ENCODE results near the gene KIF26B.
"Not testable (repeated sequence)": the region's sequence is repeated elsewhere in the genome, so short reads cannot be mapped to it uniquely, and the experiment has no call there.

The KIF26B gene

DNA sequence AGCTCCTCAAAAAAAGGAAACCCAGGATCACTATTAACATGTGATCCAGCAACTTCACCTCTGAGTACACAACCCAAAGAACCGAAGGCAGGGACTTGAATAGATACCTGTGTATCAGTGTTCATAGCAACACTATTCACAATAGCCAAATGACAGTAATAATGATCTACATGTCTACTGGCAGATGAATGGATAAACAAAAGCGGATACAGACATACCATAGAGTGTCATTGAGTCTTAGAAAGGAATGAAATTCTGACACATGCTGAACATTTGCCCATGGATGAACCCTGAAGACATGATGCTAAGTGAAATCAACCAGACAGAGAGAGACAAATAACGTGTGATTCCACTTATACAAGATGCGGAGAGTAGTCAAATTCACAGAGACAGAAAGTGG lies 564.2 kb downstream of the KIF26B start:
- Histone ChIP-seq H3K9me3 (ENCODE audit: low read length) (no peaks in the 10 kb centered on the region), H2AFZ (ENCODE audit: low read length) (no peak overlapping the region), H3K36me3 (ENCODE audit: insufficient read depth, low read length) (no peaks in the 10 kb centered on the region), H3K4me2 (ENCODE audit: low read length) (no peak overlapping the region), H3F3A (ENCODE audit: insufficient read depth, low read length) (no peaks in the 10 kb centered on the region), H4K20me1 (ENCODE audit: insufficient read depth, low read length) (no peaks in the 10 kb centered on the region), H3K4me3 (ENCODE audit: low read depth, low read length, poor library complexity, severe bottlenecking) (no peak overlapping the region), H3K79me2 (ENCODE audit: insufficient read depth, low read length) (no peaks in the 10 kb centered on the region), H3K27me3 (ENCODE audit: insufficient read depth, low read length) (no peaks in the 10 kb centered on the region), H3K9me2 (ENCODE audit: low read depth, low read length) (no peaks in the 10 kb centered on the region), H3K27ac (ENCODE audit: low read depth, low read length, poor library complexity, severe bottlenecking) (no peak overlapping the region), H3K9ac (ENCODE audit: low read length) (no peak overlapping the region), H3K4me1 (ENCODE audit: insufficient read depth, low read length, severe bottlenecking) (no peaks in the 10 kb centered on the region)
- TF ChIP-seq, protein P1, sequence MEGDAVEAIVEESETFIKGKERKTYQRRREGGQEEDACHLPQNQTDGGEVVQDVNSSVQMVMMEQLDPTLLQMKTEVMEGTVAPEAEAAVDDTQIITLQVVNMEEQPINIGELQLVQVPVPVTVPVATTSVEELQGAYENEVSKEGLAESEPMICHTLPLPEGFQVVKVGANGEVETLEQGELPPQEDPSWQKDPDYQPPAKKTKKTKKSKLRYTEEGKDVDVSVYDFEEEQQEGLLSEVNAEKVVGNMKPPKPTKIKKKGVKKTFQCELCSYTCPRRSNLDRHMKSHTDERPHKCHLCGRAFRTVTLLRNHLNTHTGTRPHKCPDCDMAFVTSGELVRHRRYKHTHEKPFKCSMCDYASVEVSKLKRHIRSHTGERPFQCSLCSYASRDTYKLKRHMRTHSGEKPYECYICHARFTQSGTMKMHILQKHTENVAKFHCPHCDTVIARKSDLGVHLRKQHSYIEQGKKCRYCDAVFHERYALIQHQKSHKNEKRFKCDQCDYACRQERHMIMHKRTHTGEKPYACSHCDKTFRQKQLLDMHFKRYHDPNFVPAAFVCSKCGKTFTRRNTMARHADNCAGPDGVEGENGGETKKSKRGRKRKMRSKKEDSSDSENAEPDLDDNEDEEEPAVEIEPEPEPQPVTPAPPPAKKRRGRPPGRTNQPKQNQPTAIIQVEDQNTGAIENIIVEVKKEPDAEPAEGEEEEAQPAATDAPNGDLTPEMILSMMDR (IDR thresholded peaks at IDR 0.05; ENCODE audit: low read length), result no peak
- no peak for TF ChIP-seq EZH2 (IDR thresholded peaks at IDR 0.05; ENCODE audit: borderline replicate concordance, low read length)

DNA sequence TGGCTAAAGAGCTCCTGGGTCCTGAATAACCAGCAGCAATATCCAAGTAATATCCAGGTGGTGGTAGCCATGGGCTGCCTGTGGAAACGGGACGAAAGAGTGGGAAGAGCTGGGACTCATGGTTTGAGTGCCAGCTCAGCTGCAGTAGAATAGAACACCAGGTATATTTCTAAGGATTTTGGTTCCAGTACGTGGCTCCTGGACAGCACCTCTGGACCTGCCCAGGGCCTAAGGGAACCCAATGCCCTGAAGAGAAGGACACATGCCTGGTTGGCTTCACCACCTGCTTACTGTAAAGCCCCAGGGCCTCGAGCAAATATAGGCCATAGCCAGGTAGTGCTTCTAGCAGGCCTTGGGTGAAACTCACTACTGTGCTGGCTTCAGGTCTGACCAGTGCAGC lies 566.7 kb downstream of the KIF26B start:
- no peaks in the 10 kb centered on the region for H3K9me2 ChIP-seq (ENCODE audit: low read depth, low read length)
- H3K4me2 ChIP-seq (ENCODE audit: low read length), result no peak overlapping the region
- no peaks in the 10 kb centered on the region for H3K4me1 ChIP-seq (ENCODE audit: insufficient read depth, low read length, severe bottlenecking)
- no peaks in the 10 kb centered on the region for H3K27me3 ChIP-seq (ENCODE audit: insufficient read depth, low read length)
- no peaks in the 10 kb centered on the region for H3F3A ChIP-seq (ENCODE audit: insufficient read depth, low read length)
- TF ChIP-seq, protein P1 (IDR thresholded peaks at IDR 0.05; ENCODE audit: low read length), result no peak
- TF ChIP-seq EZH2 (IDR thresholded peaks at IDR 0.05; ENCODE audit: borderline replicate concordance, low read length), result no peak
- no peaks in the 10 kb centered on the region for H3K79me2 ChIP-seq (ENCODE audit: insufficient read depth, low read length)
- no peaks in the 10 kb centered on the region for H3K9me3 ChIP-seq (ENCODE audit: low read length)
- no peak overlapping the region for H3K9ac ChIP-seq (ENCODE audit: low read length)
- no peaks in the 10 kb centered on the region for H3K36me3 ChIP-seq (ENCODE audit: insufficient read depth, low read length)
- no peak overlapping the region for H3K27ac ChIP-seq (ENCODE audit: low read depth, low read length, poor library complexity, severe bottlenecking)
- H2AFZ ChIP-seq (ENCODE audit: low read length), result no peak overlapping the region
- no peaks in the 10 kb centered on the region for H4K20me1 ChIP-seq (ENCODE audit: insufficient read depth, low read length)
- no peak overlapping the region for H3K4me3 ChIP-seq (ENCODE audit: low read depth, low read length, poor library complexity, severe bottlenecking)

DNA sequence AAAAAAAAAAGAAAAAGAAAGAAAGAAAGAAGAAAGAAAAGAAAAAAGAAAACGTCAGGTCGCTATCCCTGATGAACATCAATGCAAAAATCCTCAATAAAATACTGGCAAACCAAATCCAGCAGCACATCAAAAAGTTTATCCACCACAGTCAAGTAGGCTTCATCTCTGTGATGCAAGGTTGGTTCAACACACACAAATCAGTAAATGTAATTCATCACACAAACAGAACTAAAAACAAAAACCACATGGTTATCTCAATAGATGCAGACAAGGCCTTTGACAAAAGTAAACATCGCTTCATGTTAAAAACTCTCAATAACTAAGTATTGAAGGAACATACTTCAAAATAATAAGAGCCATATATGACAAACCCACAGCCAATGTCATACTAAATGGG lies 573.2 kb downstream of the KIF26B start:
- H3K27me3 ChIP-seq (ENCODE audit: insufficient read depth, low read length); H3K4me1 ChIP-seq (ENCODE audit: insufficient read depth, low read length, severe bottlenecking); H3K9me3 ChIP-seq (ENCODE audit: low read length); H3K4me2 ChIP-seq (ENCODE audit: low read length); H3K4me3 ChIP-seq (ENCODE audit: low read depth, low read length, poor library complexity, severe bottlenecking); H2AFZ ChIP-seq (ENCODE audit: low read length); H4K20me1 ChIP-seq (ENCODE audit: insufficient read depth, low read length); H3K27ac ChIP-seq (ENCODE audit: low read depth, low read length, poor library complexity, severe bottlenecking); H3K79me2 ChIP-seq (ENCODE audit: insufficient read depth, low read length); H3K36me3 ChIP-seq (ENCODE audit: insufficient read depth, low read length); H3K9me2 ChIP-seq (ENCODE audit: low read depth, low read length); H3K9ac ChIP-seq (ENCODE audit: low read length); H3F3A ChIP-seq (ENCODE audit: insufficient read depth, low read length): not testable (repeated sequence)

DNA sequence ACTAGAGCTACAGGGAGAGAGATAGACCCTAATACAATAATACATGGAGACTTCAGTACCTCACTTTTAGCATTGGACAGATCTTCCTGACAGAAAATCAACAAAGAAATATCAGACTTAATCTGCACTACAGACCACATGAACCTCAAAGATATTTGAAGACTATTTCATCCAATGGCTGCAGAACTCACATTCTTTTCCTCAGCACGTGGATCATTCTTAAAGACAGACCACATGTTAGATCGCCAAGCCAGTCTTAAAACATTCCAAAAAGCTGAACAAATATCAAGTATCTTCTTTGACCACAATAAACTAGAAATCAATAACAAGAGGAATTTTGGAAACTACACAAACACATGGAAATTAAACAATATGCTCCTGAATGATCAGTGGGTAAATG lies 576.0 kb downstream of the KIF26B start:
- Histone ChIP-seq H3K4me3 (ENCODE audit: low read depth, low read length, poor library complexity, severe bottlenecking) (no peak overlapping the region), H3K79me2 (ENCODE audit: insufficient read depth, low read length) (no peaks in the 10 kb centered on the region), H3K9me3 (ENCODE audit: low read length) (no peaks in the 10 kb centered on the region), H3K4me2 (ENCODE audit: low read length) (no peak overlapping the region), H3K9ac (ENCODE audit: low read length) (no peak overlapping the region), H3K36me3 (ENCODE audit: insufficient read depth, low read length) (no peaks in the 10 kb centered on the region), H3F3A (ENCODE audit: insufficient read depth, low read length) (no peaks in the 10 kb centered on the region), H2AFZ (ENCODE audit: low read length) (no peak overlapping the region), H4K20me1 (ENCODE audit: insufficient read depth, low read length) (no peaks in the 10 kb centered on the region), H3K27ac (ENCODE audit: low read depth, low read length, poor library complexity, severe bottlenecking) (no peak overlapping the region), H3K4me1 (ENCODE audit: insufficient read depth, low read length, severe bottlenecking) (no peaks in the 10 kb centered on the region), H3K27me3 (ENCODE audit: insufficient read depth, low read length) (no peaks in the 10 kb centered on the region), H3K9me2 (ENCODE audit: low read depth, low read length) (no peaks in the 10 kb centered on the region)
- TF ChIP-seq, protein P1 (IDR thresholded peaks at IDR 0.05; ENCODE audit: low read length), result no peak
- no peak for TF ChIP-seq EZH2 (IDR thresholded peaks at IDR 0.05; ENCODE audit: borderline replicate concordance, low read length)

DNA sequence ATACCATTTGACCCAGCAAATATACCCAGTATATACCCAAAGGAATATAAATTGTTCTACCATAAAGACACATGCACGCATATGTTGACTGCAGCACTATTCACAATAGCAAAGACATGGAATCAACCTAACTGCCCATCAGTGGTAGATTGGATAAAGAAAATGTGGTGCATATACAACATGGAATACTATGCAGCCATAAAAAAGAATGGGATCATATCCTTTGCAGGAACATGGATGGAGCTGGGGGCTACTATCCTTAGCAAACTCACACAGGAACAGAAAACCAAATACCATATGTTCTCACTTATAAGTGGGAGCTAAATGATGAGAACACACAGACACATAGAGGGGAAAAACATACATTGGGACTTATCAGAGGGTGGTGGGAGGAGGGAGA lies 585.6 kb downstream of the KIF26B start:
- H3K4me1 ChIP-seq (ENCODE audit: insufficient read depth, low read length, severe bottlenecking); H3K9me3 ChIP-seq (ENCODE audit: low read length); H2AFZ ChIP-seq (ENCODE audit: low read length); H3K27me3 ChIP-seq (ENCODE audit: insufficient read depth, low read length); H3K79me2 ChIP-seq (ENCODE audit: insufficient read depth, low read length); H4K20me1 ChIP-seq (ENCODE audit: insufficient read depth, low read length); H3K9me2 ChIP-seq (ENCODE audit: low read depth, low read length); H3K4me3 ChIP-seq (ENCODE audit: low read depth, low read length, poor library complexity, severe bottlenecking); H3K4me2 ChIP-seq (ENCODE audit: low read length); H3K36me3 ChIP-seq (ENCODE audit: insufficient read depth, low read length); H3F3A ChIP-seq (ENCODE audit: insufficient read depth, low read length); H3K9ac ChIP-seq (ENCODE audit: low read length); H3K27ac ChIP-seq (ENCODE audit: low read depth, low read length, poor library complexity, severe bottlenecking): not testable (repeated sequence)
